ENCODE data around the gene CSNK1E. TPM values are rescaled to one million over a fixed set of nuclear protein-coding genes. Genes with fewer than 3 reads are reported as not detected.
A peak's percentile ranks its signal among the peaks of the same experiment; 100 is the strongest.

CSNK1E gene
- total RNA-seq, 1 experiment from 2014 or later: 196 TPM

DNA sequence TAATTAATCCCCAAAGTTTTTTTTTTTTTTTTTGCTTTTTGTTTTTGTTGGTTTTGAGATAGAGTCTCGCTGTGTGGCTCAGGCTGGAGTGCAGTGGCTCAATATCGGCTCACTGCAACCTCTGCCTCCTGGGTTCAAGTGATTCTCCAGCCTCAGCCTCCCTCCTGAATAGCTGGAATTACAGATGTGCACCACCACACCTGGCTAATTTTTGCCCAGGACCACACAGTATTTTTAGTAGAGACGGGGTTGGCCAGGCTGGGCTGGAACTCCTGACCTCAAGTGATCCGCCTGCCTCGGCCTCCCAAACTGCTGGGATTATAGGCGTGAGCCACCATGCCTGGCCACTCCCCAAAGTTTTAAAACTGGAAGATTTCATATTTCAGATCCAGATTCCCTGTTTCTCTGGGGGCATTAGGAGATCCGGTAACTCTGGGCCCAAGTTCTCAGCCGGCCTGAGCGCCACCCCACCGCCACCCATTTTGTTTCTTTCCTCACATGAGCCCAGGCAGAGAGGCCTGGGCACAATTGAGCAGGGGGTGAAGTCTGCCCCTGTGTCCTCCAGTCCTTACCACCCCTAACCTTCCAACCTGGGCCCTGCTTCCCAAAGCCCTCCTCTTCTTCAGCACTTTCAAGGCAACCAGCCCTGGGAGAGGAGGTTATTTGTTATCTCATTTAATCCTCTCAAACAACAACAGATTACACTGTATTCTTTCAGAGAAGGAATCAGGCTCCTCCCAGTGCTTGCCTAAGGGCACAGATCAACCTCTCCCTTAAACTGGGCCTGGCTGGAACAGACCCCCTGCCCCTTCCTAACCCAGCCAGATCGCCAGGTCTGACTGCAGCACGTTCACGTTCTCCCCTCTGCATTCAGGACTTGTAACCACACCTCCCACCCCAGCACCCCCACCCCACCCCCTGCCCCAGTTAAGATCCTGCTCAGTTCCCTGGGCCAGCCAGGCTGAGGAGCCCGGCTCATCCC lies 1.9 kb upstream of the CSNK1E start:
- Histone ChIP-seq H3K27me3 (replicated peaks; ENCODE audit: insufficient read depth, low read depth, low read length, poor library complexity) (no peaks in the 10 kb centered on the region), H3K4me3 (ENCODE audit: low read depth, low read length, poor library complexity, severe bottlenecking) (no peak overlapping the region), H3K9me3 (ENCODE audit: low read depth, low read length, poor library complexity, severe bottlenecking) (no peaks in the 10 kb centered on the region), H3K36me3 (ENCODE audit: insufficient read depth, low read length, poor library complexity, severe bottlenecking) (no peaks in the 10 kb centered on the region), H3K4me1 (ENCODE audit: insufficient read depth, low read length, poor library complexity, severe bottlenecking) (peaks cover 27% of the 10 kb centered on the region), H3K27ac (ENCODE audit: low read depth, low read length, poor library complexity, severe bottlenecking) (peak overlapping the region; percentile 88)
- BruUV-seq (replicated peaks): TSS peak; percentile 95
- CTCF ChIA-PET: interaction anchor here (0.7 kb wide), 1 partner anchor 505 kb away, joined by 5 read pairs; no protein-coding TSS in a partner anchor
- POLR2A ChIA-PET (ENCODE audit: low non-redundant PET): no interaction called here
- TF ChIP-seq EZH2 (IDR thresholded peaks at IDR 0.05; ENCODE audit: borderline replicate concordance, low read depth, low read length, poor library complexity, severe bottlenecking): no peak
- no peak for TF ChIP-seq CTCF (conservative IDR thresholded peaks at IDR 0.05; ENCODE audit: low read depth, low read length)
- intact Hi-C loops (cut with micrococcal nuclease; ENCODE audit: unreplicated experiment): no loop called here
- DNase-seq (ENCODE audit: low spot score): no peak

DNA sequence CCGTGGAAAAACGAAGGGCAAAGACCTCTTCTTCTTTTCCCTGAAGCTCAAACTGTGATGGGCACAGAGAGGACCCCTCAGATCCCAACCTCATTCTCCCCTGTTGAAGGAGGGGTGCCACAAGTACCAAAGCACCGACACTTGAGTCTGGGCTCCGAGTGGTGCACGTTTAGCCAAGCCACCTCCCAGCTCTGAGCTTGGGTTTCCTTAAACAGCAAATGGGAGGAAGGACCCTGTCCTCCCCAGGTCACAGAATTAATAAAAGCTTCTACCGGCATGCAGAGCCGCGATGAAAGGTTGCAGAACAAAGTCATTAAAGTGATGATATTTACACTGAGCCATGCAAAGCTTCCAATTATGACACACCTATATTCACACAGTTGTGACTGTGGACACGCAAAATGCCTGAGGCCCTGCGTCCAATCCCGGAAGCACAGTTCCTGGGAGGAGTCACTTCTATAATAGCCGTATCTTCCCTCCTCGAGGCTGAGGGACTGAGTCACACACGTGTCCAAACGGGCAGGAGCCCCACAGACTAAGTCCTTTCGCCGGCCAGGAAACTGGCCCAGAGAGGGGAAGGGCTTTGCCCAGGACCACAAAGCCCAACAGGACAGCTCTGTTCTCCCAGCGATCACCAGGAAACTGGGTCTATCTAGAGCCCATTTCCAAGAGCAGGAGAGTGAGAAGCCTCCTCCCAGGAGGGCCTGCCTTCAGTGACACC lies 922 bp upstream of the CSNK1E start:
- TF ChIP-seq CTCF (conservative IDR thresholded peaks at IDR 0.05; ENCODE audit: low read depth, low read length): no peak
- no peak for TF ChIP-seq EZH2 (IDR thresholded peaks at IDR 0.05; ENCODE audit: borderline replicate concordance, low read depth, low read length, poor library complexity, severe bottlenecking)
- DNase-seq (ENCODE audit: low spot score): peak; percentile 81
- ChIA-PET CTCF (no interaction called here), POLR2A (ENCODE audit: low non-redundant PET) (interaction anchor here (0.6 kb wide), 1 partner anchor 25 kb away, joined by 4 read pairs; no protein-coding TSS in a partner anchor)
- Histone ChIP-seq H3K36me3 (ENCODE audit: insufficient read depth, low read length, poor library complexity, severe bottlenecking) (peaks cover 2% of the 10 kb centered on the region), H3K4me3 (ENCODE audit: low read depth, low read length, poor library complexity, severe bottlenecking) (peak overlapping the region; percentile 53), H3K27me3 (replicated peaks; ENCODE audit: insufficient read depth, low read depth, low read length, poor library complexity) (no peaks in the 10 kb centered on the region), H3K9me3 (ENCODE audit: low read depth, low read length, poor library complexity, severe bottlenecking) (no peaks in the 10 kb centered on the region), H3K27ac (ENCODE audit: low read depth, low read length, poor library complexity, severe bottlenecking) (peak overlapping the region; percentile 88), H3K4me1 (ENCODE audit: insufficient read depth, low read length, poor library complexity, severe bottlenecking) (peaks cover 37% of the 10 kb centered on the region)
- no TSS peak for BruUV-seq (replicated peaks)
- intact Hi-C loops (cut with micrococcal nuclease; ENCODE audit: unreplicated experiment): no loop called here

DNA sequence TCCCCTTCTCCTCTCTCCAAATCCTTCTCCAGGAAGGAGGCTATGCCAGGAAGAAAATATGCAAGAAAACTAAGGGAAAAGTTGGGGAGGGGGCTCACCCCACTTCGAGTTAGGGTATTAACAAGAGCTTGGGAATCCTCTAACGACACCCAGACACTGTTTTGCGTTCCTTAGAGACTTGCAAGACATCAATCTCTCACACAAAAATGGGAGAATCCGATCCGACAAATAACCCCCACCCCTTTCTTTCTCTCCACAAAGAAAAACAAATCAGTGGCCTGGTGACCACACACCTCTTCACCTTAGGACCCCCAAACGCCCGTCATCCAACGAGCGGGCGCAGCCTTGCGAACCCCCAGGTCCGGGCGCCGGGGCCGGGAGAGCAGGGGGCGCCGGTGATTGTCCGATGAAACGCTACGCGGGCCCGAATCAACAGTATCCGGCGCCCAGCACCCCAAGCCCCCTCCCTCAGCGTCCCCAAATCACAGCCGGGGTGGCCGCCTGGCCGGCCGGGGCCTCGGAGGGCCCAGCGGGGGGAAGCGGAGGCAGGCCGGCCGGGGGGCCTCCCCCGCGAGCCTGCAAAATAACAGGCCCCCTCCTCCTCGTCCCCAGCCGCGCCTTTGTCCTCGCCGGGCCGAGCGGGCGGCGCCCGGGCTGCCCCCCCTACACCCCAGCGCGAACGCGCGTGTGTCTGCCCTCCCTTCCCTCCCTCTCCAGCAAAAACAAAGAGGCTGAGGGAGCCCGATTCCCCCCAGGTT lies 690 bp downstream of the CSNK1E start:
- peak overlapping the region; percentile 80 for H3K4me3 ChIP-seq (ENCODE audit: low read depth, low read length, poor library complexity, severe bottlenecking)
- intact Hi-C loops (cut with micrococcal nuclease; ENCODE audit: unreplicated experiment): no loop called here
- DNase-seq (ENCODE audit: low spot score): peak; percentile 71
- no peak for TF ChIP-seq EZH2 (IDR thresholded peaks at IDR 0.05; ENCODE audit: borderline replicate concordance, low read depth, low read length, poor library complexity, severe bottlenecking)
- no peak for TF ChIP-seq CTCF (conservative IDR thresholded peaks at IDR 0.05; ENCODE audit: low read depth, low read length)
- no peaks in the 10 kb centered on the region for H3K27me3 ChIP-seq (replicated peaks; ENCODE audit: insufficient read depth, low read depth, low read length, poor library complexity)
- H3K9me3 ChIP-seq (ENCODE audit: low read depth, low read length, poor library complexity, severe bottlenecking): no peaks in the 10 kb centered on the region
- peaks cover 15% of the 10 kb centered on the region for H3K36me3 ChIP-seq (ENCODE audit: insufficient read depth, low read length, poor library complexity, severe bottlenecking)
- POLR2A ChIA-PET (ENCODE audit: low non-redundant PET): no interaction called here
- H3K27ac ChIP-seq (ENCODE audit: low read depth, low read length, poor library complexity, severe bottlenecking): peak overlapping the region; percentile 97
- no TSS peak for BruUV-seq (replicated peaks)
- CTCF ChIA-PET: no interaction called here
- H3K4me1 ChIP-seq (ENCODE audit: insufficient read depth, low read length, poor library complexity, severe bottlenecking): peaks cover 53% of the 10 kb centered on the region
